Measurements from ENCODE around the gene CLEC2L.

Gene CLEC2L

GRCh38 chr7:139509535-139509934 lies 13.9 kb upstream of the CLEC2L start:
- no peak overlapping the region for H2AFZ ChIP-seq (ENCODE audit: low read depth, low read length, severe bottlenecking)
- no peak overlapping the region for H3K9ac ChIP-seq (ENCODE audit: low read length)
- no peaks in the 10 kb centered on the region for H3K27me3 ChIP-seq (ENCODE audit: low read length)
- no peaks in the 10 kb centered on the region for H3K36me3 ChIP-seq (ENCODE audit: low read length)
- no peak overlapping the region for H3K4me3 ChIP-seq (ENCODE audit: insufficient read depth, low read length, poor library complexity, severe bottlenecking)
- H4K20me1 ChIP-seq (ENCODE audit: low read depth, low read length): no peaks in the 10 kb centered on the region
- H3K4me2 ChIP-seq (ENCODE audit: low read depth, low read length, poor library complexity, severe bottlenecking): no peak overlapping the region
- no peaks in the 10 kb centered on the region for H3K9me3 ChIP-seq (ENCODE audit: insufficient read depth, low read length)
- H3K79me2 ChIP-seq (ENCODE audit: insufficient read depth, low read length): no peaks in the 10 kb centered on the region
- no peaks in the 10 kb centered on the region for H3K9me2 ChIP-seq (replicated peaks; ENCODE audit: insufficient read depth, low read length)
- TF ChIP-seq CTCF (IDR thresholded peaks at IDR 0.05; ENCODE audit: insufficient read depth, low read length, poor library complexity, severe bottlenecking) (no peak), EZH2phosphoT487 (conservative IDR thresholded peaks at IDR 0.05; ENCODE audit: low read length) (no peak)
- H3K27ac ChIP-seq (ENCODE audit: low read depth, low read length): no peak overlapping the region
- no peaks in the 10 kb centered on the region for H3F3A ChIP-seq (ENCODE audit: insufficient read depth)

GRCh38 chr7:139511315-139511714 lies 12.2 kb upstream of the CLEC2L start:
- Histone ChIP-seq H3K36me3 (ENCODE audit: low read length) (no peaks in the 10 kb centered on the region), H3K79me2 (ENCODE audit: insufficient read depth, low read length) (no peaks in the 10 kb centered on the region), H3K9me2 (replicated peaks; ENCODE audit: insufficient read depth, low read length) (no peaks in the 10 kb centered on the region), H3K4me2 (ENCODE audit: low read depth, low read length, poor library complexity, severe bottlenecking) (no peak overlapping the region), H3K9ac (ENCODE audit: low read length) (no peak overlapping the region), H3K9me3 (ENCODE audit: insufficient read depth, low read length) (no peaks in the 10 kb centered on the region), H3K27me3 (ENCODE audit: low read length) (no peaks in the 10 kb centered on the region), H3K27ac (ENCODE audit: low read depth, low read length) (no peak overlapping the region), H3K4me3 (ENCODE audit: insufficient read depth, low read length, poor library complexity, severe bottlenecking) (no peak overlapping the region), H2AFZ (ENCODE audit: low read depth, low read length, severe bottlenecking) (no peak overlapping the region), H4K20me1 (ENCODE audit: low read depth, low read length) (no peaks in the 10 kb centered on the region), H3F3A (ENCODE audit: insufficient read depth) (no peaks in the 10 kb centered on the region)
- TF ChIP-seq EZH2phosphoT487 (conservative IDR thresholded peaks at IDR 0.05; ENCODE audit: low read length) (no peak), CTCF (IDR thresholded peaks at IDR 0.05; ENCODE audit: insufficient read depth, low read length, poor library complexity, severe bottlenecking) (no peak)

GRCh38 chr7:139515266-139515665 lies 8.2 kb upstream of the CLEC2L start:
- Histone ChIP-seq H3K4me3 (ENCODE audit: insufficient read depth, low read length, poor library complexity, severe bottlenecking) (no peak overlapping the region), H3K27me3 (ENCODE audit: low read length) (no peaks in the 10 kb centered on the region), H3F3A (ENCODE audit: insufficient read depth) (no peaks in the 10 kb centered on the region), H3K9me2 (replicated peaks; ENCODE audit: insufficient read depth, low read length) (no peaks in the 10 kb centered on the region), H3K9me3 (ENCODE audit: insufficient read depth, low read length) (no peaks in the 10 kb centered on the region), H3K27ac (ENCODE audit: low read depth, low read length) (no peak overlapping the region), H4K20me1 (ENCODE audit: low read depth, low read length) (no peaks in the 10 kb centered on the region), H3K9ac (ENCODE audit: low read length) (no peak overlapping the region), H3K36me3 (ENCODE audit: low read length) (no peaks in the 10 kb centered on the region), H3K4me2 (ENCODE audit: low read depth, low read length, poor library complexity, severe bottlenecking) (no peak overlapping the region), H2AFZ (ENCODE audit: low read depth, low read length, severe bottlenecking) (no peak overlapping the region), H3K79me2 (ENCODE audit: insufficient read depth, low read length) (no peaks in the 10 kb centered on the region)
- no peak for TF ChIP-seq CTCF (IDR thresholded peaks at IDR 0.05; ENCODE audit: insufficient read depth, low read length, poor library complexity, severe bottlenecking)
- TF ChIP-seq EZH2phosphoT487 (conservative IDR thresholded peaks at IDR 0.05; ENCODE audit: low read length): no peak
